Activated naive CD8-positive, alpha-beta T cell treated with anti-CD3 and anti-CD28 coated beads, Interleukin-2, amount 50 U/mL, for 24 hours (primary cell): ENCODE results near the gene FAM163B.
"Not testable (repeated sequence)": the region's sequence is repeated elsewhere in the genome, so short reads cannot be mapped to it uniquely, and the experiment has no call there.

Source experiments
- ATAC-seq: fragments of 150-1000 bp; cut with Tn5 transposase; one replicate; pipeline ENCODE4 v1.10.0; 2021
- DNase-seq: peaks from one replicate; pipeline ENCODE4 v3.0.0; 2021
- H3K27ac Mint-ChIP-seq: one replicate; pipeline ENCODE4 v1.8.0; 2021; ENCODE audit warnings: mild to moderate bottlenecking, mixed read lengths
- H3K27me3 Mint-ChIP-seq: one replicate; pipeline ENCODE4 v1.8.0; 2021; ENCODE audit warnings: mixed read lengths
- H3K36me3 Mint-ChIP-seq: one replicate; pipeline ENCODE4 v1.8.0; 2021; ENCODE audit warnings: low read depth, mixed read lengths
- H3K4me1 Mint-ChIP-seq: one replicate; pipeline ENCODE4 v1.8.0; 2021; ENCODE audit warnings: mixed read lengths
- H3K4me3 Mint-ChIP-seq: one replicate; pipeline ENCODE4 v1.8.0; 2021; ENCODE audit warnings: mild to moderate bottlenecking, moderate library complexity, mixed read lengths
- H3K9me3 Mint-ChIP-seq: one replicate; pipeline ENCODE4 v1.8.0; 2021; ENCODE audit warnings: mixed read lengths

Gene FAM163B

GRCh38 chr9:133571391-133571890 lies 37.7 kb downstream of the FAM163B start:
- Mint-ChIP-seq H3K36me3 (no peaks in the 10 kb centered on the region), H3K9me3 (no peaks in the 10 kb centered on the region), H3K27ac (no peak overlapping the region), H3K4me1 (no peaks in the 10 kb centered on the region), H3K4me3 (no peak overlapping the region), H3K27me3 (peaks cover 4% of the 10 kb centered on the region)
- DNase-seq (no peak), ATAC-seq (no peak)

GRCh38 chr9:133570691-133571080 lies 38.5 kb downstream of the FAM163B start:
- Mint-ChIP-seq H3K27me3 (no peaks in the 10 kb centered on the region), H3K9me3 (no peaks in the 10 kb centered on the region), H3K4me3 (no peak overlapping the region), H3K4me1 (no peaks in the 10 kb centered on the region), H3K36me3 (no peaks in the 10 kb centered on the region), H3K27ac (no peak overlapping the region)
- DNase-seq: no peak
- ATAC-seq: no peak

GRCh38 chr9:133569891-133570690 lies 39.1 kb downstream of the FAM163B start:
- no peaks in the 10 kb centered on the region for H3K36me3 Mint-ChIP-seq
- no peaks in the 10 kb centered on the region for H3K9me3 Mint-ChIP-seq
- H3K27ac Mint-ChIP-seq: no peak overlapping the region
- no peaks in the 10 kb centered on the region for H3K27me3 Mint-ChIP-seq
- H3K4me3 Mint-ChIP-seq: no peak overlapping the region
- DNase-seq (no peak), ATAC-seq (no peak)
- no peaks in the 10 kb centered on the region for H3K4me1 Mint-ChIP-seq

GRCh38 chr9:133569121-133569785 lies 39.9 kb downstream of the FAM163B start:
- Mint-ChIP-seq H3K27ac (no peak overlapping the region), H3K27me3 (no peaks in the 10 kb centered on the region)
- ATAC-seq: no peak

GRCh38 chr9:133568186-133568585 lies 41.0 kb downstream of the FAM163B start:
- ATAC-seq (no peak), DNase-seq (no peak)
- Mint-ChIP-seq H3K4me1 (peaks cover 4% of the 10 kb centered on the region), H3K27ac (no peak overlapping the region), H3K36me3 (no peaks in the 10 kb centered on the region), H3K4me3 (no peak overlapping the region), H3K9me3 (no peaks in the 10 kb centered on the region), H3K27me3 (no peaks in the 10 kb centered on the region)

More at GRCh38 chr9:133569121-133569785, 39.9 kb downstream of the FAM163B start:
- no peaks in the 10 kb centered on the region for H3K36me3 Mint-ChIP-seq
- DNase-seq: no peak
- no peak overlapping the region for H3K4me3 Mint-ChIP-seq
- H3K4me1 Mint-ChIP-seq: no peaks in the 10 kb centered on the region
- H3K9me3 Mint-ChIP-seq: no peaks in the 10 kb centered on the region

GRCh38 chr9:133566817-133567216 lies 42.4 kb downstream of the FAM163B start:
- ATAC-seq: no peak
- no peaks in the 10 kb centered on the region for H3K9me3 Mint-ChIP-seq
- H3K27me3 Mint-ChIP-seq: no peaks in the 10 kb centered on the region
- H3K4me1 Mint-ChIP-seq: peaks cover 7% of the 10 kb centered on the region
- H3K27ac Mint-ChIP-seq: no peak overlapping the region
- no peak for DNase-seq
- H3K36me3 Mint-ChIP-seq: no peaks in the 10 kb centered on the region
- H3K4me3 Mint-ChIP-seq: no peak overlapping the region

- Mint-ChIP-seq H3K36me3 (no peaks in the 10 kb centered on the region), H3K27ac (no peak overlapping the region), H3K4me1 (peaks cover 7% of the 10 kb centered on the region), H3K9me3 (no peaks in the 10 kb centered on the region), H3K4me3 (no peak overlapping the region), H3K27me3 (no peaks in the 10 kb centered on the region)
- ATAC-seq (no peak), DNase-seq (no peak)
Observed at GRCh38 chr9:133566382-133566781, 42.8 kb downstream of the FAM163B start.

GRCh38 chr9:133564451-133565116 lies 44.6 kb downstream of the FAM163B start:
- no peak for ATAC-seq
- H3K27me3 Mint-ChIP-seq: peaks cover 4% of the 10 kb centered on the region

GRCh38 chr9:133563814-133564213 lies 45.4 kb downstream of the FAM163B start:
- H3K9me3 Mint-ChIP-seq, ATAC-seq, H3K27me3 Mint-ChIP-seq, H3K36me3 Mint-ChIP-seq, DNase-seq, H3K27ac Mint-ChIP-seq, H3K4me3 Mint-ChIP-seq: not testable (repeated sequence)
- H3K4me1 Mint-ChIP-seq: peaks cover 14% of the 10 kb centered on the region

More at GRCh38 chr9:133564451-133565116, 44.6 kb downstream of the FAM163B start:
- no peaks in the 10 kb centered on the region for H3K36me3 Mint-ChIP-seq
- H3K4me1 Mint-ChIP-seq: peaks cover 11% of the 10 kb centered on the region
- no peaks in the 10 kb centered on the region for H3K9me3 Mint-ChIP-seq
- DNase-seq: no peak
- H3K27ac Mint-ChIP-seq: no peak overlapping the region
- H3K4me3 Mint-ChIP-seq: no peak overlapping the region

- H3K4me1 Mint-ChIP-seq: peaks cover 19% of the 10 kb centered on the region
- H3K27ac Mint-ChIP-seq: no peak overlapping the region
- H3K36me3 Mint-ChIP-seq: no peaks in the 10 kb centered on the region
- no peaks in the 10 kb centered on the region for H3K9me3 Mint-ChIP-seq
- no peak for ATAC-seq
- peaks cover 4% of the 10 kb centered on the region for H3K27me3 Mint-ChIP-seq
- no peak overlapping the region for H3K4me3 Mint-ChIP-seq
- DNase-seq: no peak
Observed at GRCh38 chr9:133563291-133563796, 45.8 kb downstream of the FAM163B start.

- Mint-ChIP-seq H3K4me3 (no peak overlapping the region), H3K9me3 (no peaks in the 10 kb centered on the region), H3K27me3 (peaks cover 9% of the 10 kb centered on the region), H3K4me1 (peaks cover 25% of the 10 kb centered on the region), H3K36me3 (no peaks in the 10 kb centered on the region), H3K27ac (no peak overlapping the region)
- DNase-seq: no peak
- no peak for ATAC-seq
Observed at GRCh38 chr9:133562611-133563290, 46.4 kb downstream of the FAM163B start.

- peaks cover 9% of the 10 kb centered on the region for H3K27me3 Mint-ChIP-seq
- H3K4me3 Mint-ChIP-seq: no peak overlapping the region
- ATAC-seq: no peak
Observed at GRCh38 chr9:133561976-133562554, 47.1 kb downstream of the FAM163B start.

GRCh38 chr9:133560944-133561343 lies 48.2 kb downstream of the FAM163B start:
- no peaks in the 10 kb centered on the region for H3K9me3 Mint-ChIP-seq
- ATAC-seq: no peak
- peaks cover 29% of the 10 kb centered on the region for H3K4me1 Mint-ChIP-seq
- no peak for DNase-seq
- no peaks in the 10 kb centered on the region for H3K36me3 Mint-ChIP-seq
- H3K27me3 Mint-ChIP-seq: peaks cover 9% of the 10 kb centered on the region
- H3K4me3 Mint-ChIP-seq: no peak overlapping the region
- no peak overlapping the region for H3K27ac Mint-ChIP-seq

More at GRCh38 chr9:133561976-133562554, 47.1 kb downstream of the FAM163B start:
- no peak for DNase-seq
- Mint-ChIP-seq H3K36me3 (no peaks in the 10 kb centered on the region), H3K9me3 (no peaks in the 10 kb centered on the region), H3K27ac (no peak overlapping the region), H3K4me1 (peaks cover 29% of the 10 kb centered on the region)

- Mint-ChIP-seq H3K36me3 (no peaks in the 10 kb centered on the region), H3K27ac (no peak overlapping the region), H3K9me3 (no peaks in the 10 kb centered on the region), H3K4me1 (peaks cover 29% of the 10 kb centered on the region), H3K27me3 (peaks cover 9% of the 10 kb centered on the region), H3K4me3 (no peak overlapping the region)
- ATAC-seq (no peak), DNase-seq (no peak)
Observed at GRCh38 chr9:133560311-133560710, 48.9 kb downstream of the FAM163B start.
